ENCODE data around the gene MYF6. TPM values are rescaled to one million over a fixed set of nuclear protein-coding genes. Genes with fewer than 3 reads are reported as not detected.
"Not testable (repeated sequence)": the region's sequence is repeated elsewhere in the genome, so short reads cannot be mapped to it uniquely, and the experiment has no call there.

Gene MYF6
- total RNA-seq, 1 experiment from 2014 or later = not detected

DNA sequence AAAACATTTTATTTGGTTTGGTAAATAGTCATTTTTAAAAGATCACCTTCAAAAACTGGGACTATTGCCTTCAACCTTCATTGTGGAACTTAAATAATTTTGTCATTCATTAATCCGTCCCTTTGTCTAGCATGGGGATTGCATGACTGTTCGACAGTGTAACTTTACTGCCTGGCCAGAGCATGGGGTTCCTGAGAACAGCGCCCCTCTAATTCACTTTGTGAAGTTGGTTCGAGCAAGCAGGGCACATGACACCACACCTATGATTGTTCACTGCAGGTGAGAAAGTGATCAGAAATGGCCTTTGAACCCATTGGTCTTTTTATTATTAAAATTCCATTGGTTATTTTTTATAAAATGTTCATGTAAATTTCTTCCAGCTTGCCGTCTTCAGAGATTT lies 37.2 kb upstream of the MYF6 start:
- Histone ChIP-seq H3K4me1 (replicated peaks; ENCODE audit: insufficient read depth) (no peaks in the 10 kb centered on the region), H2AFZ (no peak overlapping the region), H3K4me2 (no peak overlapping the region), H3K9me3 (ENCODE audit: insufficient read depth, low read depth) (no peaks in the 10 kb centered on the region), H3K9me2 (ENCODE audit: insufficient read depth) (no peaks in the 10 kb centered on the region), H3K4me3 (no peak overlapping the region), H4K20me1 (ENCODE audit: insufficient read depth) (no peaks in the 10 kb centered on the region), H3K36me3 (ENCODE audit: low read depth) (no peaks in the 10 kb centered on the region), H3K27me3 (ENCODE audit: insufficient read depth, low read depth) (no peaks in the 10 kb centered on the region), H3F3A (ENCODE audit: insufficient read depth, low read depth) (no peaks in the 10 kb centered on the region), H3K27ac (no peak overlapping the region), H3K79me2 (ENCODE audit: low read depth) (no peaks in the 10 kb centered on the region)
- TF ChIP-seq EZH2 (IDR thresholded peaks at IDR 0.05; ENCODE audit: low read depth) = no peak
- TF ChIP-seq, protein P1, sequence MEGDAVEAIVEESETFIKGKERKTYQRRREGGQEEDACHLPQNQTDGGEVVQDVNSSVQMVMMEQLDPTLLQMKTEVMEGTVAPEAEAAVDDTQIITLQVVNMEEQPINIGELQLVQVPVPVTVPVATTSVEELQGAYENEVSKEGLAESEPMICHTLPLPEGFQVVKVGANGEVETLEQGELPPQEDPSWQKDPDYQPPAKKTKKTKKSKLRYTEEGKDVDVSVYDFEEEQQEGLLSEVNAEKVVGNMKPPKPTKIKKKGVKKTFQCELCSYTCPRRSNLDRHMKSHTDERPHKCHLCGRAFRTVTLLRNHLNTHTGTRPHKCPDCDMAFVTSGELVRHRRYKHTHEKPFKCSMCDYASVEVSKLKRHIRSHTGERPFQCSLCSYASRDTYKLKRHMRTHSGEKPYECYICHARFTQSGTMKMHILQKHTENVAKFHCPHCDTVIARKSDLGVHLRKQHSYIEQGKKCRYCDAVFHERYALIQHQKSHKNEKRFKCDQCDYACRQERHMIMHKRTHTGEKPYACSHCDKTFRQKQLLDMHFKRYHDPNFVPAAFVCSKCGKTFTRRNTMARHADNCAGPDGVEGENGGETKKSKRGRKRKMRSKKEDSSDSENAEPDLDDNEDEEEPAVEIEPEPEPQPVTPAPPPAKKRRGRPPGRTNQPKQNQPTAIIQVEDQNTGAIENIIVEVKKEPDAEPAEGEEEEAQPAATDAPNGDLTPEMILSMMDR (conservative IDR thresholded peaks at IDR 0.05) = no peak
- no peak for DNase-seq
- BruUV-seq (replicated peaks) = no TSS peak
- intact Hi-C loops (cut with micrococcal nuclease; ENCODE audit: unreplicated experiment) = no loop called here
- CTCF ChIA-PET = no interaction called here
- POLR2A ChIA-PET (ENCODE audit: unreplicated experiment) = no interaction called here

DNA sequence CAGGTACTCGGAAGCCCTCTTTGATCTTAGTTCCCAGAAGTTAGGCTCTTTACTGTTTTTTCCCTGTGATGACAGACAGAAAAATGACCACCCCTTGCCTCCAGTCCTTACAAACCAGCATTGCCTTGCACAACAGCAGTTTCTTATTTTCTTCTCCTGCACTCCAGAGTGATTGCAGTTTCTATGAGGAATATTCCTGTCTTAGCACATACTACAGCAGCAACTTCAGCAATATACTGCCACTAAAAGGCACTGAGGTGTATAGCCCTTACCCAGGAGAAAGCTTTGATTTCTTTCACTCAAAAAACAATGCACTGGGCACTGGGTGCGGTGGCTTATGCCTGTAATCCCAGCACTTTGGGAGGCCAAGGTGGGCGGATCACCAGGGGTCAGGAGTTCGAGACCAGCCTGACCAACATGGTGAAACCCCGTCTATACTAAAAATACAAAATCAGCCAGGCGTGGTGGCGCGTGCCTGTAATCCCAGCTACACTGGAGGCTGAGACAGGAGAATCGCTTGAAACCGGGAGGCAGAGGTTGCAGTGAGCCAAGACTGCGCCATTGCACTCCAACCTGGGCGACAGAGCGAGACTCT lies 31.3 kb upstream of the MYF6 start:
- H3K4me1 ChIP-seq (replicated peaks; ENCODE audit: insufficient read depth); H4K20me1 ChIP-seq (ENCODE audit: insufficient read depth); H3K4me2 ChIP-seq; intact Hi-C loops (cut with micrococcal nuclease; ENCODE audit: unreplicated experiment); H3K27me3 ChIP-seq (ENCODE audit: insufficient read depth, low read depth); DNase-seq; H3F3A ChIP-seq (ENCODE audit: insufficient read depth, low read depth); BruUV-seq (replicated peaks); H3K27ac ChIP-seq; H3K79me2 ChIP-seq (ENCODE audit: low read depth); POLR2A ChIA-PET (ENCODE audit: unreplicated experiment); H3K9me3 ChIP-seq (ENCODE audit: insufficient read depth, low read depth); H3K36me3 ChIP-seq (ENCODE audit: low read depth); H3K4me3 ChIP-seq; CTCF ChIA-PET; H3K9me2 ChIP-seq (ENCODE audit: insufficient read depth): not testable (repeated sequence)
- 0 out of 2 replicates have a peak overlapping the region, but pooled peaks have one; percentile 10 for H2AFZ ChIP-seq

DNA sequence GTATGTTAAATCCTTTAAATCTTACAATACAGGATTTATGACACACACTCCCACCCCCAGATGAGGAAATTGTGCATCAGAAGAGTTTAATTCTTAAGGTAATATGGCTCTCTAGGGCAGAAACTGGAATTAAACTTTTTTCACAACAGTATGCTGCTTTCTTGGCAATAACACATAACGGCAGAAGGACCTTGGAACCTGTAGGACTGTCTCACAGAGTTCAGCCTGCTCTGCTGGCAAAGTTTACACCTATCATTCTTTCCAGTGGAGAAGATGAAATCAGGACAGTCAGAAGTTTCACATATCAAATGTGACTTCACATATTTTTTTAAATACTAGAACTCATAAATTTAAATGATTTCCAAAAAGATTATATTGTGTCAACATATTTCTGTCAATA lies 30.6 kb upstream of the MYF6 start:
- no peak overlapping the region for H3K27ac ChIP-seq
- no peaks in the 10 kb centered on the region for H3K36me3 ChIP-seq (ENCODE audit: low read depth)

More for the DNA sequence above, 30.6 kb upstream of the MYF6 start:
- CTCF ChIA-PET = no interaction called here
- no peaks in the 10 kb centered on the region for H3K4me1 ChIP-seq (replicated peaks; ENCODE audit: insufficient read depth)
- no peak overlapping the region for H2AFZ ChIP-seq
- H3K4me2 ChIP-seq = no peak overlapping the region
- H3F3A ChIP-seq (ENCODE audit: insufficient read depth, low read depth) = no peaks in the 10 kb centered on the region
- intact Hi-C loops (cut with micrococcal nuclease; ENCODE audit: unreplicated experiment) = no loop called here
- no peak for TF ChIP-seq EZH2 (IDR thresholded peaks at IDR 0.05; ENCODE audit: low read depth)
- TF ChIP-seq, protein P1 (conservative IDR thresholded peaks at IDR 0.05) = no peak
- POLR2A ChIA-PET (ENCODE audit: unreplicated experiment) = no interaction called here
- H3K9me2 ChIP-seq (ENCODE audit: insufficient read depth) = no peaks in the 10 kb centered on the region
- no peaks in the 10 kb centered on the region for H4K20me1 ChIP-seq (ENCODE audit: insufficient read depth)
- H3K79me2 ChIP-seq (ENCODE audit: low read depth) = no peaks in the 10 kb centered on the region
- H3K9me3 ChIP-seq (ENCODE audit: insufficient read depth, low read depth) = no peaks in the 10 kb centered on the region
- no TSS peak for BruUV-seq (replicated peaks)
- H3K4me3 ChIP-seq = no peak overlapping the region
- no peak for DNase-seq
- H3K27me3 ChIP-seq (ENCODE audit: insufficient read depth, low read depth) = no peaks in the 10 kb centered on the region
